NCI-H2107 treated with DMSO at 0.1 percent for 48 hours (cell line): ENCODE results near the gene SEBOX.
A peak's percentile ranks its signal among the peaks of the same experiment; 100 is the strongest.

Experiments used
- DNase-seq: peaks from one replicate; lab custom pipeline; 2025; ENCODE audit not compliant: unreplicated experiment; lab: John Stamatoyannopoulos, UW

Gene SEBOX

GRCh38 chr17:28394337-28395116 lies 29.5 kb upstream of the SEBOX start:
- no peak for DNase-seq

- DNase-seq, result no peak
Observed at GRCh38 chr17:28392491-28392890, 27.5 kb upstream of the SEBOX start.

- DNase-seq, result no peak
Observed at GRCh38 chr17:28391401-28391800, 26.4 kb upstream of the SEBOX start.

- no peak for DNase-seq
Observed at GRCh38 chr17:28390984-28391383, 26.0 kb upstream of the SEBOX start.

GRCh38 chr17:28390563-28390962 lies 25.6 kb upstream of the SEBOX start:
- no peak for DNase-seq

- no peak for DNase-seq
Observed at GRCh38 chr17:28390141-28390540, 25.1 kb upstream of the SEBOX start.

GRCh38 chr17:28388106-28388505 lies 23.1 kb upstream of the SEBOX start:
- no peak for DNase-seq

GRCh38 chr17:28386391-28386790 lies 21.4 kb upstream of the SEBOX start:
- DNase-seq, result no peak

GRCh38 chr17:28385406-28385805 lies 20.4 kb upstream of the SEBOX start:
- no peak for DNase-seq

GRCh38 chr17:28385037-28385400 lies 20.0 kb upstream of the SEBOX start:
- DNase-seq, result no peak

- DNase-seq, result no peak
Observed at GRCh38 chr17:28384281-28385036, 19.5 kb upstream of the SEBOX start.

- DNase-seq, result no peak
Observed at GRCh38 chr17:28381141-28381825, 16.3 kb upstream of the SEBOX start.

- no peak for DNase-seq
Observed at GRCh38 chr17:28379814-28380801, 15.1 kb upstream of the SEBOX start.

GRCh38 chr17:28372945-28373274 lies 7.9 kb upstream of the SEBOX start:
- DNase-seq, result no peak

- DNase-seq, result no peak
Observed at GRCh38 chr17:28372203-28372944, 7.4 kb upstream of the SEBOX start.

GRCh38 chr17:28371245-28372202 lies 6.5 kb upstream of the SEBOX start, which contains the start of gene SARM1:
Gene SARM1 (plus strand): TSS chr17:28371694. CDS start chr17:28372033, 339 bp downstream.
- DNase-seq, result peak; percentile 56

- no peak for DNase-seq
Observed at GRCh38 chr17:28370744-28371103, 5.7 kb upstream of the SEBOX start.

- DNase-seq, result no peak
Observed at GRCh38 chr17:28370035-28370743, 5.2 kb upstream of the SEBOX start, which contains the start of gene VTN. Gene VTN (minus strand): TSS chr17:28370307. CDS start chr17:28370203, 104 bp downstream.
